ENCODE data around the gene PTH1R.

The PTH1R gene

GRCh38 chr3:46877406-46878125, at the start of gene PTH1R:
Gene PTH1R (plus strand): TSS chr3:46877721. CDS start chr3:46883560, 5,839 bp downstream.
- DNase-seq (ENCODE audit: low read depth), result no peak
- H3K4me3 ChIP-seq (ENCODE audit: low read depth, low read length), result no peak within 1 kb of the TSS
- TF ChIP-seq CTCF (conservative IDR thresholded peaks at IDR 0.05; ENCODE audit: low read depth, low read length), result no peak

GRCh38 chr3:46829699-46830208, 47.8 kb upstream of the PTH1R start:
- H3K4me3 ChIP-seq (ENCODE audit: low read depth, low read length), result no peak overlapping the region
- no peak for TF ChIP-seq CTCF (conservative IDR thresholded peaks at IDR 0.05; ENCODE audit: low read depth, low read length)
- DNase-seq (ENCODE audit: low read depth), result no peak

DNA sequence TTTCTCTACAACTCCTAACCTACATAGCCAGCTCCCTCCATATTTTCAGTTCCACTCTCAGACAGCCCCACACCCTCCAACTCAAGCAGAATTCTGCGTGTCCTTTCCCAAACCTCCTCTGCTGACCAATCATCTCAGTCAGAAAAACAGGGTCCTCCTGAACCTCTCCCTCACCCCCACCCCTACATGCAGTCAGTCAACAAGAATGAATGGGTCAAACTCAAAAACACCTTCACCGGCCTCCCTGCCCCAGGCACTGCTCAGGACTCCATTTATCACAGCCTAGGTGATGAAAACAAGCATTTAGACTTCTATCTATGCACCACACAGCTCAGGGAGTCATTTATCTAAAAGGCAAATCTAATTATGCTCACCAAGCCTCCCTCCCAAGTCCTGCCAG, 46.7 kb upstream of the PTH1R start:
- H3K4me3 ChIP-seq (ENCODE audit: low read depth, low read length), result no peak overlapping the region
- TF ChIP-seq CTCF (conservative IDR thresholded peaks at IDR 0.05; ENCODE audit: low read depth, low read length), result no peak
- DNase-seq (ENCODE audit: low read depth), result no peak

DNA sequence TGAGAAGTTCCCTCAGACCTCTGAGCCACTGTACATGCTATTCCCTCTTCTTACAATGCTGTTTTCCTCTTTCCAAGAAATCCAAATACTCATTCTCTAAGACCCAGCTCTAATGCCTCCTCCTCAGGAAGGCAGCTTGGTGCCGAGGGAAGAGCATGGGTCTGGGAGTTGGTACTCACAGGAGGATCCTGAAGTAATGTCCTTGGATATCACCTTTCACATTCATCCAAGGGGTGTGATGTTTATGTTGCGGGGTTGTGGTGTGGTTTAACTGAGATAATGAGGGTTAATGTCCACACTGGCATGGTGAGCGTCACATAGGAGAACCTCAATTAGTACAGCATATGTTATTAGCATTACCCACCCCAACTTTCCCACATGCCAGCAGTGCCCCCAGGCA, 46.2 kb upstream of the PTH1R start:
- no peak overlapping the region for H3K4me3 ChIP-seq (ENCODE audit: low read depth, low read length)
- no peak for TF ChIP-seq CTCF (conservative IDR thresholded peaks at IDR 0.05; ENCODE audit: low read depth, low read length)
- no peak for DNase-seq (ENCODE audit: low read depth)

DNA sequence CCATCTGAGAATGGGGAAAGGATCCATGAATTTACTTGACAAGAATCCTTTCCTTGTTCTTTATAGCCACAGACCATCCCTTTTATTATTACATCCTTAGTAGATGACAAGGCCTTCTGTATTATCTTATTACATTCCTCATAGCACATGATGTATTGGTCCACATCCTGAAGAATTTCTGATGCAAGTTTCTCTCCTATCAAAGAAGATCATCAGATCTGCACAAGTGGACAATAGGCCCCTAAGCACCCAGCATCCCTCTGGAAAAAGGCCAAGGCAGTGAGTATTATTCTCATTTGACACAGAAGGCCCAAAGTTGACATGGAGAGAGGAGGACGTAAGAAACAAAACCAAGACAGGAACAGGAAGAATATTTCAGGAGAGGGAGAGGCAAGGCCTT, 45.7 kb upstream of the PTH1R start:
- TF ChIP-seq CTCF (conservative IDR thresholded peaks at IDR 0.05; ENCODE audit: low read depth, low read length), result no peak
- no peak for DNase-seq (ENCODE audit: low read depth)
- H3K4me3 ChIP-seq (ENCODE audit: low read depth, low read length), result no peak overlapping the region

DNA sequence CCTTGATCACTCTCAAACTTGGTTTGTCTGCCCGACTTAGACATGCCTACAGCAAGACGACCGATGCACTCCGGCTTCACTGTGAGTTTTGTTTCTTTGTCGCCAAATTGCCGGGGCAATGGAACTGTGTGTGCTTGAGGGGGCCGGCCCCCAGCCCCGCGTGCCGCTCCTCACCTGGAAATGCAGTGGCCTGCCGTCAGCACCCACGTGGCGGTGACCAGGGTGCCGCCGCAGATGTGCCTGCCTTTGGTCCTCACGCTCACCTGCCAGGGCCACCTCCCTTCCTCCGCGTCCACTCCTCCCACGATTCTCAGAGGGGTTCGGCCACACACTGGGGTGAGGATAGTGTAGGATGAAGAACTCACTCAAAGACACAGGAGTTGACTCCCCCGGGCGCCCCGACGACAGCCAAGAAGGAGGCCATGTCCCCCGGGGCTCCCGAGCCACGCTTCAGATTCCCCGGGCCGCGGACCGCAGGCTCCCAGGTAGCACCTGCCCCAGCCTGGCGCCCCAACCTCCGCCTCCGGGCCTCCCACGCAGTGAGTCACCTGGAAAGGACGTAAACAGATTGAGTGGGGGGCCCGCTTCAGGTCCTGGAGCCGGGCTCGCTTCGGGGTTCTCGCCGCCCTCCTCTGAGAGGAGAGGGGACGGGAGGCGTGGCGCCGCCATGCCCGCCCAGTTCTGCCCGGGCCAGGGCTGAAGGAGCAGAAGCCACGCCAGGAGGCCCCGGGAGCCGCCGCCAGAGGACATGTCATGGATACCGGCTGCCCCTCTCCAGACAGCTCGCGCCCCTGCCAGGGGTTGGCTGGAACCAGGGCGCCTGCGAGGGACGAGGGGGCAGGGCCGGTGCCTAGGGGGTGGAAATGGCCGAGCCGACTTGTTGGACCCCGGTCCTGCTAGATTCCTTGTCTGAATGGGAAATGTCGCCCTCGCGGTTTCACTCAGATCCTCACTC, 43.9 kb upstream of the PTH1R start:
- no peak for TF ChIP-seq CTCF (conservative IDR thresholded peaks at IDR 0.05; ENCODE audit: low read depth, low read length)
- no peak for DNase-seq (ENCODE audit: low read depth)
- H3K4me3 ChIP-seq (ENCODE audit: low read depth, low read length), result no peak overlapping the region

Data from choroid plexus epithelial cell (primary cell).